NCI-H1436 (cell line): ENCODE results near the gene FTSJ3.
"Not testable (repeated sequence)": the region's sequence is repeated elsewhere in the genome, so short reads cannot be mapped to it uniquely, and the experiment has no call there.

Source experiments
- DNase-seq: peaks from one replicate; lab custom pipeline; 2025; lab: John Stamatoyannopoulos, UW

The FTSJ3 gene

GRCh38 chr17:63827801-63828221 is 348 bp upstream of the FTSJ3 start:
- no peak for DNase-seq

DNA sequence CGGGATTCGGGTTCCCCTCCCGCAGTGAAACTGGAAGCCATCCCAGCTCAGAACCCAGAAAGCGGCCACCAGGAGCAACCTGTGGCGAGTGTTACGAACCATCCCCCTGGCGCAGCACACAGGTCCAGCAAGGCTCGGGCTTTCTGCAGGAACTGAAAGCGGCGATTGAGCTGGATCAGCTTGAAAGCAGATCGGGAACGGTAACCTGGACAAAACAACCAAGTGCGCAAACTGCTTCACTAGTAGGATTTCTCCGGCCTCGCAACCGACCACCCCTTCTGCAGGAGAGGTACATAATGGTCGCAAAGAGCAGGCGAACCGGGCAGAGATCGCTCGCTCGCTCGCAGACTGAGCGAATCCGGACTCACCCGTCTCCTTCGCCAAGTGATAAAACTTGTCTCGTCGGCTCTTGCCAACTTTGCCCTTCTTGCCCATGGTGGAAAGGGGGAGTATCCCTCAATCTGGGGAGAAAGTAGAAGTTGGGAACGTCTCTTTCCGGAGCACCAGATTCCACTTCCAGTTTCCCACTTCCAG is 928 bp downstream of the FTSJ3 start:
- DNase-seq = no peak

GRCh38 chr17:63824362-63824761 is 3.1 kb downstream of the FTSJ3 start:
- DNase-seq = no peak

GRCh38 chr17:63823659-63824331 is 3.7 kb downstream of the FTSJ3 start:
- no peak for DNase-seq

GRCh38 chr17:63822537-63822936 is 4.9 kb downstream of the FTSJ3 start:
- DNase-seq = no peak

DNA sequence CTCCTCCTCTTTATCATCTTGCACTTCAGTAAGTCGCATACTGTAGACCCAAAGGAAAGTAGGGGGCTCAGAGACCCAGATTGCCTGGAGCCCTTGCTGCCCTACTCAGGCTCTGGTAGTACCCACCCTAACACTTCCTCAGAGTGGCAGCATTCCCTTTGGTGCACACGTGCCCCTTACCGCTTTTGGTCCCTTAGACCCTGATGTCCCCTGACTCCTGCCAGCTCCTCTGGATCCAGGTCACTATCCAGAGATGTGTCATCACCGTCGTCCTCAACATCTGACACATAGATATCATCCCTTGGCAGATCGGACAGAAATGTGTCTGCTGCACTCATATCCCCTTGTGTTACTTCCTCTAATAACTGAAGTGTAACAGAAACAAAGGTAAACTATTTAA is 5.7 kb downstream of the FTSJ3 start:
- DNase-seq = no peak

DNA sequence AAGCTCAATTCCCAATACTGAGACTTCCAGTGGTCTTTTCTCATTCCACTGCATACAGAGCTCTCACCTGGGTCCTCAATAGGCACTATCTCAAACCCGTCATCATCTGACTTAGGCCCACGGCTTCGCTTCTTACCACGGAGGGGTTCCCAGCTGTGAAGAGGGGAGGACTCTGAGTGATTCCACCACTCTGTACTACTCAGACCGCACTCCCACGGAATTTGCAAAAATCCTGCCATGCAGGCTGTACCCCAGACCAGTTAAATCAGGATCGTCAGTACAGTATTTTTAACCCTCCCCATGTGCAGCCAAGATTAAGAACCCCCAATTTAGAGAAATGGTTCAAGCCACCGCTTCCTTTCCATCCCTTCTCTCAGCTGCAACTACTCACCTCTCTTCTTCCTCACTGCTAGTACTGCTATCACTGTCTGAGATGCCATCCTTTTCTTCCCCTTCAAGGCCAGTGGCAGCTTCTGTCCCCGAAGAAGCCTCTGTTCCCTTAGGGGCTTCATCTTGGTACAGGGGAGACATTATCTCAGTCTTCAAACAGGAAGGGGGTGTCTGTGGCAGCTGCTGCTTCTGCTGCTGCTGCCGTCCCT is 6.4 kb downstream of the FTSJ3 start:
- no peak for DNase-seq

- no peak for DNase-seq
Observed at GRCh38 chr17:63819585-63820537, 7.6 kb downstream of the FTSJ3 start.

DNA sequence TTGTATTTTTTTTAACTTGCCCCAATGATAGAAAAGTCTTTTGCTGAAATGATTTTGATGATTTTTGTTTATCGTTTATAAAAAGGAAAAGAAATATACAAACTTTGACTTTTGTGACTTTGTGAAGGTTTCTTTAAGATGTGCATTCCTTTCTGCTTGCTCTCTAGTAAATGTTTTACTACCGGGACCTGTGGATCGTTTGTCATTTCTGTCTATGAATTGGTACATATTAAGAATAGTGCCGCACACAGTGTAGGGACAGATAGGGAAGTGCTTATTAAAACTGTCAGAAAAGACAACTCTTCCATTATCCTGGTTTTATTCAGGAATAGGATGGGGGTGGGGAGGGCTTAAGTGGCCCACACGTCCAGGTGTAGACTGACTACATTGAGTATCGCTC is 8.3 kb downstream of the FTSJ3 start:
- no peak for DNase-seq

DNA sequence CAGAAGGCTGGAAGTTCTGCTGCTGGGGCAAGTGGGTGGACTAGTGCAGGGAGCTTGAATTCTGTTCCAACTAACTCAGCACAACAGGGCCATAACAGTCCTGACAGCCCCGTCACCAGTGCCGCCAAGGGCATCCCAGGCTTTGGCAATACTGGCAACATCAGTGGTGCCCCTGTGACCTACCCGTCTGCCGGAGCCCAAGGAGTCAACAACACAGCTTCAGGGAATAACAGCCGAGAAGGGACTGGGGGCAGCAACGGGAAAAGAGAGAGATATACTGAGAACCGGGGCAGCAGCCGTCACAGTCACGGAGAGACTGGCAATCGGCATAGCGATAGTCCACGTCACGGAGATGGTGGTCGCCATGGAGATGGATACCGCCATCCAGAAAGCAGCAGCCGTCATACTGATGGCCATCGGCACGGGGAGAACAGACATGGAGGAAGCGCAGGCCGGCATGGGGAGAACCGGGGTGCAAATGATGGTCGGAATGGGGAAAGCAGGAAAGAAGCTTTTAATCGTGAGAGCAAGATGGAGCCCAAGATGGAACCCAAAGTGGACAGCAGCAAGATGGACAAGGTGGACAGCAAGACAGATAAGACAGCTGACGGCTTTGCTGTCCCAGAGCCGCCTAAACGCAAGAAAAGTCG is 9.6 kb downstream of the FTSJ3 start:
- DNase-seq = no peak

GRCh38 chr17:63816669-63817068 is 10.8 kb downstream of the FTSJ3 start:
- no peak for DNase-seq

- DNase-seq = no peak
Observed at GRCh38 chr17:63816123-63816522, 11.3 kb downstream of the FTSJ3 start.

DNA sequence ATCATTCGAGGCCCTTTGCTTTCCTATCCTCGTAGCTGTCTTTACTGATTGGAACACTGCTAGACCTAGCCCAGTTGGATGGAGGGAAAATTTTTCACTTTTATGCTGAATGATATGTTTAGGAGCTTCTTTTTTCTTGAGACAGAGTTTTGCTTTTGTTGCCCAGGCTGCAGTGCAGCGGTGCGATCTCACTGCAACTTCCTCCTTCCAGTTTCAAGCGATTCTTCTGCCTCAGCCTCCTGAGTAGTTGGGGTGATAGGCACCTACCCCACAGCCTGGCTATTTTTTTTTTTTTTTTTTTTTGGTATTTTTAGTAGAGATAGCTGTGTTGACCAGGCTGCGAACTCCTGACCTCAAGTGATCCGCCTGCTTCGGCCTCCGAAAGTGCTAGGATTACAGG is 17.5 kb downstream of the FTSJ3 start:
- no peak for DNase-seq

- DNase-seq = no peak
Observed at GRCh38 chr17:63805591-63805990, 21.9 kb downstream of the FTSJ3 start.

GRCh38 chr17:63804328-63804727 is 23.1 kb downstream of the FTSJ3 start:
- no peak for DNase-seq

DNA sequence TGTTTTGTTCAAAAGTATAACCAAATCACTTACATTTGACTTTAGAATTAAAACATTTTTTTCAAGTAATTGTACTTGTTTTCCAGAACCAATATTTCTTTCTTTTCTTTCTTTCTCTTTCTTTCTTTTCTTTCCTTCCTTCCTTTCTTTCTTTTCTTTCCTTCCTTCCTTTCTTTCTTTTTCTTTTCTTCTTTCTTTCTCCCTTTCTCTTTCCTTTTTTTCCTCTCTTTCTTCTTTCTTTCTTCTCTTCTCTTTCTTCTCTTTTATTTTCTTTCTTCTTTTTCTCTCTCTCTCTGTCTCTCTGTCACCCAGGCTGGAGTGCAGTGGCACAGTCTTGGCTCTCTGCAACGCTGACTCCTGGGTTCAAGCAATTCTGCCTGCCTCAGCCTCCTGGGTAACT is 26.7 kb downstream of the FTSJ3 start:
- no peak for DNase-seq

DNA sequence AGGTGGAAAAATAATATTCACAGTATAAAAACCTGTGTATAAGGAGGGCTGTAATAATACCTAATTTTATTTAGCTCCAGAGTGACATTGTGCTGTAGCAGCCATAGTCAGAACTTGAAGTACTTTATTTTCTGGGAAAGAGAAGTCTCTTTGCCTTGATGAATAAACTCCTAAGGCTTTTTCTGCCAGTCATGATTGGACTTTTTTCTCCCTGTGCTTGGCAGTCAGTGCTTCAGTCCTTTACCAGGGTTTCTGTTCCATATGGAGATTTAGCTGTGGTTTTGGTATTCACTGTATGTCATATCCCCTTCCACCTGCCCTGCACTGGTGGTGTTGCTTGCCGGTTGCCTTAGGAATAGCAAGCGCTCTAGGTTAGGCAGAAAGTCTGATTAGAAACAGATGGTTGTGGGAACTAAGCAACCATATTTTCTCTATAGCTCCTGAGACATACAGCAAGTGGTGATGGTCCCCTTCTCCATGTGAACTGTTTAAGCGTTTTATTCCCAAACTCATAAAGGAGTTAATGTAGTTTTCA is 28.8 kb downstream of the FTSJ3 start:
- no peak for DNase-seq

GRCh38 chr17:63796375-63796774 is 31.1 kb downstream of the FTSJ3 start:
- DNase-seq = not testable (repeated sequence)

DNA sequence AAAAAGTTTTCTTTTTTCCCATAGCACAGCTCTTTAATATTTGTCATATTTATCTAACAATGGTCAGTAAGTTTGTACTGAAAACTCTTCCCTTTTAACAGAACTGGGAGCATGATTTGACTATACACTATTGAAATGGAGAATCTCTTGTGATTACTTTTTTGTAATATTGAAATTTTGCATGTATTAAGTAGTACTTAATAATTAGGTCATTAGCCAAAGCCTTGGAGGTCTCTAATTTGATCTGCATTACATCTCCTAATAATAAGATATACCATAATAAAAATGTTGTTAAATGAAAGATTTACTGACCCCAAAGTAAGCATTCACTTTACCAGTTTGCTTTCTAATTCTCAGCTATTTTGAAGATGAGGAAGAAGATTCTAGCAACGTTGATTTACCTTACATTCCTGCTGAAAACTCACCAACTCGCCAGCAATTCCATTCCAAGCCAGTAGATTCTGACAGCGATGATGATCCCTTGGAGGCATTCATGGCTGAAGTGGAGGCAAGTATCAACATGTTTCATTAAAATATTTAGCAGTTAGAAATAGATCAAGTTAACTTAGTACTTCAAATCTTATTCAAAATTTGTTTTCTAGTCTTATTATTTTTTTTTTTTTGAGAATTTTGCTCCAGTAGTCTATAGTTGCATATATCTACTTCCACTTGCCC is 35.3 kb downstream of the FTSJ3 start:
- DNase-seq = no peak

DNA sequence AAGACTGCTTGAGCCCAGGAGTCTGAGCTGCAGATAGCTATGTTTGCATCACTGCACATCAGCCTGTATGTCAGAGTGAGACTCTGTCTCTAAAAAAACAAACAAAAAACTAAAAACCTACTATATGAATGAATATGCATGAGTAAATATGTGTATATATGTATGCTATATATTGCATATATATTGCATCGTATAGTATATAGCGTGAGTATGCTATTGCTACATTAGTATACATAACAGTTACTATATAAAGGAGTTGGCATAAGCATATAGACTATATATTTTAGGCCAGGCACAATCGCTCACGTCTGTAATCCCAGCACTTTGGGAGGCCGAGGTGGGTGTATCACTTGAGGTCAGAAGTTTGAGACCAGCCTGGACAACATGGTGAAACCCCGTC is 37.4 kb downstream of the FTSJ3 start:
- no peak for DNase-seq

DNA sequence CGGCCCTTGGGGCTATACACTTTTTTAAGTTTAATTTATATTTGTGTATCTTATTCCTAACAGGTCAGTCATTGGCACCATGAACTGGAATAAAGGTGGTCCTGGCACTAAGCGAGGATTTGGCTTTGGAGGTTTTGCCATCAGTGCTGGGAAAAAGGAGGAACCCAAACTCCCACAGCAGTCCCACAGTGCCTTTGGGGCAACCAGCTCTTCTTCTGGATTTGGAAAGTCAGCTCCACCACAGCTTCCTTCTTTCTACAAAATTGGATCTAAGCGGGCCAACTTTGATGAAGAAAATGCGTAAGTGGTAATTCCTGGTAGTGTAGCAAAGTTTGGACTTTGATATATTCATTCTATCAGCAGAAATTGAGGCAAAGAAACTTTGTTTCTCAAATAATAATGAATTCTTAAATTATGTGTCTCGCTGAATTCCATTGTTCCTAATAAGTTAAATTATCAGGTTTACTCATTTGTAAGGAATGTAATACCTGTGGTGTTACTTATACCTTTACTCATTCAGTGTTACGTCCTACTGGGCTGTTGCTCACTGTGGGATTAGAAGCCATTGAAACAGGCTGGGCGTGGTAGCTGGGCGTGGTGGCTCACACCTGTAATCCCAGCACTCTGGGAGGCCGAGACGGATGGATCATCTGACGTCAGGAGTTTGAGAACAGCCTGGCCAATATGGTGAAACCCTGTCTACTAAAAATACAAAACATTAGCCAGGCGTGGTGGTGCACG is 40.3 kb downstream of the FTSJ3 start:
- no peak for DNase-seq
